ENCODE results near the gene SEMA4F.

DNA sequence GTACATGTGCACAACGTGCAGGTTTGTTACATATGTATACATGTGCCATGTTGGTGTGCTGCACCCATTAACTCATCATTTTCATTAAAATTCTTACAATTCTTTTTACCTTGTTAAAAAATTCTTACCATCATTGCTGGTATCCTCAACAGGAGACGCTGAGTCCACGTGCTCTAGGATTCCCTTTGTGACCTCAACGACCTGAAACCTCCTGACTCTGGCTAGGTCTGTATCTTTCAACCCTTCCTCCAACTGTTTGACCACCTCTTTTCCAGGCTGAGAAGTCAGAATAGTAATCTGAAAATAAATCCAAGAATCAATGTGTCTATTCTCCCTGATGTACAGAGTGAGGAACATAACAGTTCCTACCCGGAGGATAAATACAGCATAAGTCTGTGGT lies 47.1 kb upstream of the SEMA4F start:
- TF ChIP-seq, protein P1, sequence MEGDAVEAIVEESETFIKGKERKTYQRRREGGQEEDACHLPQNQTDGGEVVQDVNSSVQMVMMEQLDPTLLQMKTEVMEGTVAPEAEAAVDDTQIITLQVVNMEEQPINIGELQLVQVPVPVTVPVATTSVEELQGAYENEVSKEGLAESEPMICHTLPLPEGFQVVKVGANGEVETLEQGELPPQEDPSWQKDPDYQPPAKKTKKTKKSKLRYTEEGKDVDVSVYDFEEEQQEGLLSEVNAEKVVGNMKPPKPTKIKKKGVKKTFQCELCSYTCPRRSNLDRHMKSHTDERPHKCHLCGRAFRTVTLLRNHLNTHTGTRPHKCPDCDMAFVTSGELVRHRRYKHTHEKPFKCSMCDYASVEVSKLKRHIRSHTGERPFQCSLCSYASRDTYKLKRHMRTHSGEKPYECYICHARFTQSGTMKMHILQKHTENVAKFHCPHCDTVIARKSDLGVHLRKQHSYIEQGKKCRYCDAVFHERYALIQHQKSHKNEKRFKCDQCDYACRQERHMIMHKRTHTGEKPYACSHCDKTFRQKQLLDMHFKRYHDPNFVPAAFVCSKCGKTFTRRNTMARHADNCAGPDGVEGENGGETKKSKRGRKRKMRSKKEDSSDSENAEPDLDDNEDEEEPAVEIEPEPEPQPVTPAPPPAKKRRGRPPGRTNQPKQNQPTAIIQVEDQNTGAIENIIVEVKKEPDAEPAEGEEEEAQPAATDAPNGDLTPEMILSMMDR (IDR thresholded peaks at IDR 0.05), result no peak
- no peak for TF ChIP-seq POLR2A (IDR thresholded peaks at IDR 0.05)
